HFFc6 (cell line): Measurements from ENCODE around the gene R3HDM4. TPM values are rescaled to one million over a fixed set of nuclear protein-coding genes. Genes with fewer than 3 reads are reported as not detected.

Experiments
- DNase-seq: peaks from one replicate; pipeline ENCODE4 v3.0.0-alpha.2; 2018
- H3K27ac Mint-ChIP-seq: 2 replicates; pipeline ENCODE4 v1.8.0; 2020; ENCODE audit warnings: mild to moderate bottlenecking, mixed read lengths
- H3K27me3 Mint-ChIP-seq: 2 replicates; pipeline ENCODE4 v1.8.0; 2021; ENCODE audit warnings: mild to moderate bottlenecking, moderate library complexity, mixed read lengths; ENCODE audit not compliant: insufficient read depth
- H3K36me3 Mint-ChIP-seq: 2 replicates; pipeline ENCODE4 v1.8.0; 2021; ENCODE audit warnings: low read depth, mixed read lengths
- H3K4me1 Mint-ChIP-seq: 2 replicates; pipeline ENCODE4 v1.8.0; 2020; ENCODE audit warnings: low read depth, mixed read lengths
- H3K4me3 Mint-ChIP-seq: 2 replicates; pipeline ENCODE4 v1.8.0; 2020; ENCODE audit warnings: mild to moderate bottlenecking, moderate library complexity, mixed read lengths
- H3K9me3 Mint-ChIP-seq: 2 replicates; pipeline ENCODE4 v1.8.0; 2020; ENCODE audit warnings: mild to moderate bottlenecking, mixed read lengths
- total RNA-seq, 6 experiments: library from RNA; stranded (reverse); fragmentation: NEBNext Ultra II Directional; extraction: Animal tissue kit (Norgen Biotek cat#: 25700); gene quantifications; 2 replicates in 1 of 6; 3 replicates in 5 of 6; pipeline ENCODE4 v1.2.3, GENCODE V29; 2021
- TF ChIP-seq, protein P1 (sequence below): fragments of 200-600 bp; sonication (generic); IDR thresholded peaks from 2 replicates; pipeline ENCODE4 v1.5.0; 2021; ENCODE audit warnings: antibody characterized with exemption, mild to moderate bottlenecking

R3HDM4 gene
- total RNA-seq, 6 experiments from 2014 or later: 41.9 to 53.4 (median 45.9) TPM

DNA sequence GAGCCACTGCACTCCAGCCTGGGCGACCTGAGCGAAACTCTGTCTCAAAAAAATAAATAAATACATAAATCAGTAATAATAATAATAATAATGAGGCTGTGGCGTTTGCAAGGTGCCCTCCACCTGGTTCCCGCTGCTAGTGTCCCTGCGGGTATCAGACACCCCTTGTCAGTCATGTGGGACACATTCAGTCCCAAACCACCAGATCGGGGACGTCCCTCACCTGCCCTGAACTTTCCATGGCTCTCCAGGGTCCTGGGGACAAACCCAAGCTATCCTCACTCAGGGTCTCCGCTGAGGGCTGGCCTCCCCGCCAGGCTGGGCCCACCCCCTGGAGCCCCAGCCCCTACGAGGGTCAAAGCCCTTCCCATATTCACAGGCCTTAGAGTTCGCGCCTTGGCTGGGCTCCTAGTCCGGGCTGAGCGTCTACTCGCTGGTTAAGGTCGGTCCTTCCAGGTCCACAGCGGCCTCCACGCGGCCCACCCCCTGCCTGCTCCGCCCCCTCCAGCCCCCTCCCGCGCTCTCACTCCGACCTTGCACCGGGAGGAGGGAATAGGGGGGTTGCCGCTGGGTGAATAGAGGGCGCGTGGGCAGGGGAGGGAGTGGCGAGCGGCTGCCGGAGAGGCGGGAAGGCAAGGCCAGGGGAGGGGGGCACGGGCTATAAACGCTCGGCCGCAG, 3.8 kb upstream of the R3HDM4 start:
- no peak for DNase-seq
- no peaks in the 10 kb centered on the region for H3K36me3 Mint-ChIP-seq
- no peaks in the 10 kb centered on the region for H3K9me3 Mint-ChIP-seq
- TF ChIP-seq, protein P1, sequence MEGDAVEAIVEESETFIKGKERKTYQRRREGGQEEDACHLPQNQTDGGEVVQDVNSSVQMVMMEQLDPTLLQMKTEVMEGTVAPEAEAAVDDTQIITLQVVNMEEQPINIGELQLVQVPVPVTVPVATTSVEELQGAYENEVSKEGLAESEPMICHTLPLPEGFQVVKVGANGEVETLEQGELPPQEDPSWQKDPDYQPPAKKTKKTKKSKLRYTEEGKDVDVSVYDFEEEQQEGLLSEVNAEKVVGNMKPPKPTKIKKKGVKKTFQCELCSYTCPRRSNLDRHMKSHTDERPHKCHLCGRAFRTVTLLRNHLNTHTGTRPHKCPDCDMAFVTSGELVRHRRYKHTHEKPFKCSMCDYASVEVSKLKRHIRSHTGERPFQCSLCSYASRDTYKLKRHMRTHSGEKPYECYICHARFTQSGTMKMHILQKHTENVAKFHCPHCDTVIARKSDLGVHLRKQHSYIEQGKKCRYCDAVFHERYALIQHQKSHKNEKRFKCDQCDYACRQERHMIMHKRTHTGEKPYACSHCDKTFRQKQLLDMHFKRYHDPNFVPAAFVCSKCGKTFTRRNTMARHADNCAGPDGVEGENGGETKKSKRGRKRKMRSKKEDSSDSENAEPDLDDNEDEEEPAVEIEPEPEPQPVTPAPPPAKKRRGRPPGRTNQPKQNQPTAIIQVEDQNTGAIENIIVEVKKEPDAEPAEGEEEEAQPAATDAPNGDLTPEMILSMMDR: no peak
- H3K27ac Mint-ChIP-seq: no peak overlapping the region
- no peak overlapping the region for H3K4me3 Mint-ChIP-seq
- peaks cover 13% of the 10 kb centered on the region for H3K27me3 Mint-ChIP-seq
- H3K4me1 Mint-ChIP-seq: peaks cover 7% of the 10 kb centered on the region; the same call in 1 of the 2 replicates

DNA sequence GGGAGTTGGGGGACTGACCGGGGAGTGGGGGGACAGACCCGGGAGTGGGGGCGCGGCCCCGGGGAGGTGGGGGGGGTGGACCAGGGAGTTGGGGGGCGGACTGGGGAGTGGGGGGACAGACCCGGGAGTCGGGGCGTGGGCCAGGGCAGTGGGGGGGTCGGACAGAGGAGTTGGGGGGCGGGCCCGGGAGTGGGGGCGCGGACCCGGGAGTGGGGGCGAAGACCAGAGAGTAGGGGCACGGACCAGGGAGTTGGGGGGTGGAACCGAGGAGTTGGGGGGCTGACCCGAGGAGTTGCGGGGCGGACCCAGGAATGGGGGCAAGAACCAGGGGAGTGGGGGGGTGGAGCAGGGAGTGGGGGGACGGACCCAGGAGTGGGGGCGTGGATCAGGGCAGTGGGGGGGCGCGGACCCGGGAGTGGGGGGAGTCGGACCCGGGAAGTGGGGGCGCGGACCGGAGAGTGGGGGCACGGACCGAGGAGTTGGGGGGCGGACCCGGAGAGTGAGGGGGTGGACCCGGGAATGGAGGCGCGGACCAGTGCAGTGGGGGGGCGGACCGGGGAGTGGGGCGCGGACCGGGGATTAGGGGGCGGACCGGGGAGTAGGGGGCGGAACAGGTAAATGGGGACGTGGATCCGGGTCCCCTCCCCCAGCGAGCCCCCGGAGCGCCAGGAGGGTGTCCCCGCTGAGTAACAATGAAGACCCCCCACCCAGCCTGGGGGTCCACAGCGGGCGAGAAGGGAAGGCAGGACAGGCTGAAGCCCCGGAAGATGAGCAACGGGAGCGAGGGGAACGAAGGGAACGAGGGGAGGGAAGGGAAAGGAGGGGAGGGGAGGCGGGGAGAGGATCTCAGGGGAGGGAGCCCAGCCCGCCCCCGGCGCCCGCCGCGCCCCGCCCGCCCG, 589 bp downstream of the R3HDM4 start:
- TF ChIP-seq, protein P1: no peak
- no peaks in the 10 kb centered on the region for H3K9me3 Mint-ChIP-seq
- no peaks in the 10 kb centered on the region for H3K36me3 Mint-ChIP-seq
- peaks cover 11% of the 10 kb centered on the region for H3K4me1 Mint-ChIP-seq
- no peaks in the 10 kb centered on the region; the same call in 1 of the 2 replicates for H3K27me3 Mint-ChIP-seq
- no peak overlapping the region for H3K27ac Mint-ChIP-seq
- peak overlapping the region; percentile 78 for H3K4me3 Mint-ChIP-seq
- no peak for DNase-seq

DNA sequence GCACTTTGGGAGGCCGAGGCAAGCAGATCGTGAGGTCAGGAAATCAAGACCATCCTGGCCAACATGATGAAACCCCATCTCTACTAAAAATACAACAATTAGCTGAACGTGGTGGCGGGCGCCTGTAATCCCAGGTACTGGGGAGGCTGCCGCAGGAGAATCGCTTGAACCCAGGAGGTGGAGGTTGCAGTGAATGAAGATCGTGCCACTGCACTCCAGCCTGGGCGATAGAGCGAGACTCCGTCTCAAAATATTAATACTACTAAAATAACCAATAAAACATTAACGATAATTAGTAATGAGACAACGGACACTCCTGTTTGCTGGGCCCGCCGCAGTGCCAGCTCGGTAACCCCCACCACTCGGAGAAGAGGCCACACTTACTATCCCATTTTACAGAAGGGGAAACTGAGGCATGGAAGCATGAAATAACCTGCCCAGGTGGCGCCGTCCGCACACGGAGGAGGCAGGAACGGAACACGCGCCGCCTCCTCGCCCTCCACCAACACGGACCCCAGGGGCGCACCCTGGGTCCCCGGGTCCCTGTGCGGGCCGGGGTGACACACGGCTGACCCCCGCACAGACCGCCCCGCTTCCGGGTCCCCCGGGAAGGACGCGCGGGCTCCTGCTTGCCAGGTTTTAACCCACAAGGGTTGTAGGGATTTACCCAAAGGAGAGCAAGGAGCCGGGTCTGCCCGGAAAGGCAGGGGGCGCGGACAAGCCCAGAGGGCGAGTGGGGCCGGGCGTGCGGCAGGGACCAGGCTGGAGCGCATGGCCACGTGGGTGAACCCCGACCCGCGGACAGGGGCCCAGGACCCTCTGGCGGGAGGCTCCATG, 1.6 kb downstream of the R3HDM4 start:
- peak overlapping the region; percentile 71 for H3K4me3 Mint-ChIP-seq
- no peak for DNase-seq
- H3K36me3 Mint-ChIP-seq: no peaks in the 10 kb centered on the region
- H3K4me1 Mint-ChIP-seq: peaks cover 11% of the 10 kb centered on the region
- no peaks in the 10 kb centered on the region for H3K9me3 Mint-ChIP-seq
- H3K27ac Mint-ChIP-seq: 0 out of 2 replicates have a peak overlapping the region, but pooled peaks have one; percentile 31
- TF ChIP-seq, protein P1: no peak
- no peaks in the 10 kb centered on the region; the same call in 1 of the 2 replicates for H3K27me3 Mint-ChIP-seq

DNA sequence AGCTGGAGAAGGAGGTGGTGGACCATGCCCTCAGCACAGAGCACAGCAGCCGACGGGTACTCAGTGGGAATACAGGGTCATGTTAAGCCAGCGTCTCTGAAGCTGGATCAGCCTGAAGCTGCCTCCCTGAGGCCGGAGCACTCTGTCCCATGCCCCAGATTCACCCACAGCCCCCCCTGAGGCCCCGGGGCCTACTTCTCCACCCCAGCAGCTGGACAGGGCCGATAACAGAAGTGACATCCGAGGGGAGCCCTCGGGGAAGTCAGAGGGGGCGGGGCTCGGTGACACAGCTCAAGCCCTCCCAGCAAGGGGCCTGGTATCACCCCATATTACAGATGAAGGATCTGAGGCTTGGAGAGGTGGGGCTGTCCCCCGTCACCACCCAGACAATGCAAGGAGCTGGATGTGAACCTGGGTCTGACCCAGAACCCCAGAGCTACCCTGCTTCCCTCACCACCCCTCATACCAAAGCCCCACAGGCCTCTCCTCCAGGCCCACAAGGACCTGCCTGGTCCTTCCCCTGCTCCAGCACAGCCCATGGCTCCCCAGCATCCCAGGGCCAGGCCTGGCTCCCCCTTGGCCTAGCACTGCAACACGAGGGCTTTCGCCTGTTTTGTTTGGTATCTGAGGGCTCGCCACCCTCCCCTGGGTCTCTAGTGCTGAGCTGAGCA, 5.7 kb downstream of the R3HDM4 start:
- H3K9me3 Mint-ChIP-seq: no peaks in the 10 kb centered on the region
- peaks cover 1% of the 10 kb centered on the region; the same call in 1 of the 2 replicates for H3K27me3 Mint-ChIP-seq
- H3K4me3 Mint-ChIP-seq: no peak overlapping the region
- H3K36me3 Mint-ChIP-seq: peaks cover 5% of the 10 kb centered on the region; the same call in 1 of the 2 replicates
- H3K4me1 Mint-ChIP-seq: peaks cover 11% of the 10 kb centered on the region
- DNase-seq: no peak
- no peak overlapping the region for H3K27ac Mint-ChIP-seq
- TF ChIP-seq, protein P1: no peak

DNA sequence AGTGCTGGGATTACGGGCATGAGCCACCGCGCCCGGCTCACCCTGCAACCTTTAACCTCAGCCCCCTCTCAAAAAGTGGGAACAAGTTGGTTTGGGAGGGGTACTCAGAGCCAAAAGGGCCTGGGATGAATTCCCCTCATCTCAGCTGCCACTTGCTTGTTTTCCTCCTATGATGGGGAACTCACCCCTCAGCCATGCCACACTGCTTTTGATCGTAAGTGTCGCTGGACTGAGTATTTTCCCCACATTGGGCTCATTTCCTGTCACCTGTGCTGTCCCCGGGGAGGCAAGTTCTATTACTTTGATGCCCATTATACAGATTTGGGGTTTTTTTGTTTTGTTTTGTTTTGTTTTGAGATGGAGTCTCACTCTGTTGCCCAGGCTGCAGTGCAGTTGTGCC, 6.5 kb downstream of the R3HDM4 start:
- H3K4me1 Mint-ChIP-seq: peaks cover 11% of the 10 kb centered on the region
- no peak overlapping the region for H3K4me3 Mint-ChIP-seq

More for the DNA sequence above, 6.5 kb downstream of the R3HDM4 start:
- Mint-ChIP-seq H3K36me3 (peaks cover 5% of the 10 kb centered on the region; the same call in 1 of the 2 replicates), H3K27me3 (peaks cover 1% of the 10 kb centered on the region; the same call in 1 of the 2 replicates), H3K27ac (no peak overlapping the region), H3K9me3 (no peaks in the 10 kb centered on the region)
- no peak for DNase-seq
- TF ChIP-seq, protein P1: no peak
